ENCODE measurements around the gene NHLH2.

NHLH2 gene

DNA sequence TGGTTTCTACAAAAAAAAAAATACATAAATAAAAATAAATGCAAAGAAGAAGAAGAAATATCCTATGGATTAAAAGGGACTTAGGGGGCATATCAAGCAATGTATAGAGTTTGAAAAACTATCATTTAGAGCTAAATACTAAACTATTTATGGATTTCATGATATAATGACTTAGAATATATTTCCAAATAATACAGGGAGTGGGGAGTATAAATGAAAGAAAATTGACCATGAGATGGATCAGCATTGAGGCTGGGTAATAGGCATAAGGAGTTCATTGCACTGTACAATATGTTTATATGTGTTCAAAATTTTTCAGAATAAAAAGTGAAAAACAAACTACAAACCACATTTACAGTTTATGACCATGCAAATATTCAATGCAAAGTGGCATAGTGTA lies 18.8 kb downstream of the NHLH2 start:
- Histone ChIP-seq H4K20me1 (ENCODE audit: insufficient read depth, low read length) (no peaks in the 10 kb centered on the region), H3K4me2 (ENCODE audit: insufficient read depth, low read length) (no peak overlapping the region), H3K36me3 (ENCODE audit: insufficient read depth, low read length) (no peaks in the 10 kb centered on the region), H2AFZ (ENCODE audit: low read depth, low read length) (no peak overlapping the region), H3K4me3 (ENCODE audit: low read depth in 1 of 2, low read length in 2 of 2) (no peak overlapping the region), H3K9me3 (ENCODE audit: insufficient read depth, low read length, severe bottlenecking) (no peaks in the 10 kb centered on the region), H3K79me2 (ENCODE audit: insufficient read depth, low read length) (no peaks in the 10 kb centered on the region), H3K27ac (ENCODE audit: low read length) (no peak overlapping the region), H3K9ac (ENCODE audit: low read depth, low read length) (no peak overlapping the region), H3K27me3 (ENCODE audit: insufficient read depth, low read length, poor library complexity) (peaks cover 7% of the 10 kb centered on the region), H3K4me1 (ENCODE audit: insufficient read depth, low read length) (no peaks in the 10 kb centered on the region)
- ATAC-seq (ENCODE audit: insufficient read depth, low read depth) (no peak), DNase-seq (no peak)
- no peak for TF ChIP-seq EZH2 (IDR thresholded peaks at IDR 0.05; ENCODE audit: borderline replicate concordance, low read depth, low read length, severe bottlenecking)
- TF ChIP-seq, protein P1, sequence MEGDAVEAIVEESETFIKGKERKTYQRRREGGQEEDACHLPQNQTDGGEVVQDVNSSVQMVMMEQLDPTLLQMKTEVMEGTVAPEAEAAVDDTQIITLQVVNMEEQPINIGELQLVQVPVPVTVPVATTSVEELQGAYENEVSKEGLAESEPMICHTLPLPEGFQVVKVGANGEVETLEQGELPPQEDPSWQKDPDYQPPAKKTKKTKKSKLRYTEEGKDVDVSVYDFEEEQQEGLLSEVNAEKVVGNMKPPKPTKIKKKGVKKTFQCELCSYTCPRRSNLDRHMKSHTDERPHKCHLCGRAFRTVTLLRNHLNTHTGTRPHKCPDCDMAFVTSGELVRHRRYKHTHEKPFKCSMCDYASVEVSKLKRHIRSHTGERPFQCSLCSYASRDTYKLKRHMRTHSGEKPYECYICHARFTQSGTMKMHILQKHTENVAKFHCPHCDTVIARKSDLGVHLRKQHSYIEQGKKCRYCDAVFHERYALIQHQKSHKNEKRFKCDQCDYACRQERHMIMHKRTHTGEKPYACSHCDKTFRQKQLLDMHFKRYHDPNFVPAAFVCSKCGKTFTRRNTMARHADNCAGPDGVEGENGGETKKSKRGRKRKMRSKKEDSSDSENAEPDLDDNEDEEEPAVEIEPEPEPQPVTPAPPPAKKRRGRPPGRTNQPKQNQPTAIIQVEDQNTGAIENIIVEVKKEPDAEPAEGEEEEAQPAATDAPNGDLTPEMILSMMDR (IDR thresholded peaks at IDR 0.05; ENCODE audit: borderline replicate concordance, extremely low read depth, low read length, poor library complexity, severe bottlenecking) = no peak

DNA sequence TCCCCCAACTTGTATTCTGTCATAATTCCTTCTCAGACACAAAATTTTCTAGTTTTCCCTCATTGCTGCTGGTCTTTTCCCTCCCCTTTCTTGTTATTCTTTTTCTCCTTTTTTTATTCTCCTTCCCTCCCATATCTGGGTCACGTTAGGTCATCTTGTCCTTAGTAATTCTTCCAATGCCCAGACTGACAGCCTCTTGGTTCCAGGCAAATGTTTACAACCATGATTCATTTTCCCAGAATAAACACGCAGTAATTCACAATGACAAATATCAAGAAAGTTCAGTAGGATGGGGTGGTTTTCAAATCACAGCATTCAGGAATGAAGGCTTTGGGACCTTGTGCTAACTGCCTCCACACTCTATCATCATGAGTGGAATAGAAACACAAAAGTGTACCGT lies 25.2 kb downstream of the NHLH2 start:
- Histone ChIP-seq H3K36me3 (ENCODE audit: insufficient read depth, low read length) (no peaks in the 10 kb centered on the region), H4K20me1 (ENCODE audit: insufficient read depth, low read length) (no peaks in the 10 kb centered on the region), H3K4me1 (ENCODE audit: insufficient read depth, low read length) (no peaks in the 10 kb centered on the region), H3K4me3 (ENCODE audit: low read depth in 1 of 2, low read length in 2 of 2) (no peak overlapping the region), H3K27ac (ENCODE audit: low read length) (no peak overlapping the region), H3K9me3 (ENCODE audit: insufficient read depth, low read length, severe bottlenecking) (no peaks in the 10 kb centered on the region), H3K79me2 (ENCODE audit: insufficient read depth, low read length) (no peaks in the 10 kb centered on the region), H3K9ac (ENCODE audit: low read depth, low read length) (no peak overlapping the region), H2AFZ (ENCODE audit: low read depth, low read length) (no peak overlapping the region), H3K4me2 (ENCODE audit: insufficient read depth, low read length) (no peak overlapping the region), H3K27me3 (ENCODE audit: insufficient read depth, low read length, poor library complexity) (no peaks in the 10 kb centered on the region)
- TF ChIP-seq EZH2 (IDR thresholded peaks at IDR 0.05; ENCODE audit: borderline replicate concordance, low read depth, low read length, severe bottlenecking) = no peak
- TF ChIP-seq, protein P1 (IDR thresholded peaks at IDR 0.05; ENCODE audit: borderline replicate concordance, extremely low read depth, low read length, poor library complexity, severe bottlenecking) = no peak
- no peak for DNase-seq
- no peak for ATAC-seq (ENCODE audit: insufficient read depth, low read depth)

DNA sequence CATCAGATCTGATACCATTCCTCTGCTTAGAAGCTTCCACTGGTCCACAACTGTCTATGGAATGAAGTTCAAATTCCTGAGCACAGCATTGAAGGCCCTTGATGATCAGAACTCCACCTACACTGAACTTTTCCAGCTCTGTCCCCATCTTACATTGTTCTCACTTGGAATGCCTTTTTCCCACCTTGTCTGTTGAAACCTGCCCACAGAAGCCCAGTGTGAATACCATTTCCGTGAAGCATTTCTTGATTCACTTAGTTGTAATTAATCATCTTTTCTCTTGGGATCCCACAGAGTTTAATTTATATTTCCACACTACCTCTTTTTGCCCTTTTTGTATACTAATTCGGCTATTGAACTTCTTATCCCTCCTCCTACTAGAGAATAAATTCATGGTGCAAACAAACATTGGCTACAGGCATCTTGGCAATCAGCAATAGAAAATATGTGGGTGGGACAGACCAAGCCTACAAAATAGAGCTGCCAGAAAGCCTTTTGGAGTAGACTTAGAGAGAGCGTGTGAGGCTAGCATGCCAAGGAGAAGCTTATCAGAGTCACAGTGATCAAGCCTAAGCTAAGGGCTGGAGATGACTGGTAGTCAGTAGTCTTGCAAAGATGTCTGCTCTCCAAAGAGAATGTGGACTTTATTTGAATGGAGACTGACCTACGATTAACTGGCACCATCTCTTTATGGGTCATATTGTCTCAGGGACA lies 26.1 kb downstream of the NHLH2 start:
- no peak for DNase-seq
- H3K36me3 ChIP-seq (ENCODE audit: insufficient read depth, low read length) = no peaks in the 10 kb centered on the region
- no peak for ATAC-seq (ENCODE audit: insufficient read depth, low read depth)
- no peaks in the 10 kb centered on the region for H3K27me3 ChIP-seq (ENCODE audit: insufficient read depth, low read length, poor library complexity)
- H4K20me1 ChIP-seq (ENCODE audit: insufficient read depth, low read length) = no peaks in the 10 kb centered on the region
- H3K4me1 ChIP-seq (ENCODE audit: insufficient read depth, low read length) = no peaks in the 10 kb centered on the region
- no peak overlapping the region for H3K9ac ChIP-seq (ENCODE audit: low read depth, low read length)
- H3K9me3 ChIP-seq (ENCODE audit: insufficient read depth, low read length, severe bottlenecking) = no peaks in the 10 kb centered on the region
- H3K4me2 ChIP-seq (ENCODE audit: insufficient read depth, low read length) = no peak overlapping the region
- no peak overlapping the region for H3K4me3 ChIP-seq (ENCODE audit: low read depth in 1 of 2, low read length in 2 of 2)
- no peaks in the 10 kb centered on the region for H3K79me2 ChIP-seq (ENCODE audit: insufficient read depth, low read length)
- TF ChIP-seq, protein P1 (IDR thresholded peaks at IDR 0.05; ENCODE audit: borderline replicate concordance, extremely low read depth, low read length, poor library complexity, severe bottlenecking) = no peak
- no peak for TF ChIP-seq EZH2 (IDR thresholded peaks at IDR 0.05; ENCODE audit: borderline replicate concordance, low read depth, low read length, severe bottlenecking)
- H3K27ac ChIP-seq (ENCODE audit: low read length) = no peak overlapping the region
- H2AFZ ChIP-seq (ENCODE audit: low read depth, low read length) = no peak overlapping the region
